Adipocyte (in vitro differentiated cells): Measurements from ENCODE around the gene PHRF1.
"Not testable (repeated sequence)": the region's sequence is repeated elsewhere in the genome, so short reads cannot be mapped to it uniquely, and the experiment has no call there.

Experiments
- DNase-seq: peaks from one replicate; pipeline ENCODE4 v3.0.0-alpha.2; 2015; ENCODE audit warnings: low read depth
- H3K27me3 ChIP-seq: replicated peaks from 2 replicates; pipeline ENCODE4 v1.7.0; 2013; ENCODE audit warnings: mild to moderate bottlenecking, low read length, moderate library complexity; ENCODE audit not compliant: control insufficient read depth, insufficient read depth
- H3K36me3 ChIP-seq: 2 replicates; pipeline ENCODE4 v1.7.0; 2013; ENCODE audit warnings: low read length, mild to moderate bottlenecking, moderate library complexity; ENCODE audit not compliant: control insufficient read depth, insufficient read depth, severe bottlenecking
- H3K4me1 ChIP-seq: 2 replicates; pipeline ENCODE4 v1.7.0; 2013; ENCODE audit warnings: mild to moderate bottlenecking, low read length, moderate library complexity; ENCODE audit not compliant: control insufficient read depth, insufficient read depth
- H3K4me3 ChIP-seq: 2 replicates; pipeline ENCODE4 v1.7.0; 2013; ENCODE audit warnings: mild to moderate bottlenecking, low read length, moderate library complexity
- H3K9ac ChIP-seq: 2 replicates; pipeline ENCODE4 v1.7.0; 2013; ENCODE audit warnings: mild to moderate bottlenecking, low read length, moderate library complexity
- H3K9me3 ChIP-seq: 2 replicates; pipeline ENCODE4 v1.7.0; 2013; ENCODE audit warnings: mild to moderate bottlenecking, low read length, moderate library complexity; ENCODE audit not compliant: control insufficient read depth

The PHRF1 gene

GRCh38 chr11:573146-573759 lies 3.0 kb upstream of the PHRF1 start:
- H3K27me3 ChIP-seq: no peaks in the 10 kb centered on the region
- no peak for DNase-seq
- H3K9ac ChIP-seq: no peak overlapping the region
- no peaks in the 10 kb centered on the region for H3K36me3 ChIP-seq
- H3K9me3 ChIP-seq: no peaks in the 10 kb centered on the region
- H3K4me3 ChIP-seq: no peak overlapping the region
- peaks cover 25% of the 10 kb centered on the region for H3K4me1 ChIP-seq

GRCh38 chr11:574031-574570 lies 2.2 kb upstream of the PHRF1 start:
- peaks cover 29% of the 10 kb centered on the region for H3K4me1 ChIP-seq
- not testable (repeated sequence) for H3K9me3 ChIP-seq, H3K36me3 ChIP-seq, H3K27me3 ChIP-seq, H3K4me3 ChIP-seq, DNase-seq, H3K9ac ChIP-seq

DNA sequence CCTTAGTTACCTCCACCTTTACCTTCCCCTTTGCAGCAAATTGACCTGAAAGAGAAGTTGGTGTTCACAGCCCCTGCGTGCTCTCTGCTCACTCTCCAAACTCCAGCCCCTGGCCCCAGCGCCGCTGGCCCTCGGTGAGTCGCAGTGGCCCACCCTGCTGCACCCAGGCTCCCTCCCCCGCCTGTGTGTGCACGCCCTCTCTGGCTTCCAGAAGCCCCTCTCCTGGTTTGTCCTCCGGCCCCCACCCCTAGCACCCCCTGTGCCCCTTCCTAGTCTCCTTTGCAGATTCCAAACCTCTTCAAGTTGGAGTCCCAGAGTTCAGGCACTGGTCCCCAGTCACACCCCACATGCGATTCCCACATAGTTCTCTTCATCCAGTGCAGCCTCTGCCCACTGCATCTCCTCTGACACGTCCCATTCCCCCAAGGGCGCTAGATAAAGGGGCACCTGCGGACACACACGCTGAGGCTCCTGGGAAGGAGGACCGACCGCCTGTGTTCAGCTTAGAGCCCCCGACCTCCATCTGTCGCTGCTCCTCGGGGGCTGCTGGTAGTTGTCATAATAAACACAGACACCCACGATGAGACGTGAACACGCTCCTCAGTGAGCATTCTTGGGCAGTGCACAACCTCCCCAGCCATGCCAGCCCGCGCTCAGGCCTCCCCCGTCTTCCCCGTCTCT lies 1.5 kb upstream of the PHRF1 start:
- Histone ChIP-seq H3K36me3 (no peaks in the 10 kb centered on the region), H3K4me3 (peak overlapping the region; percentile 83), H3K27me3 (no peaks in the 10 kb centered on the region), H3K9me3 (no peaks in the 10 kb centered on the region), H3K4me1 (peaks cover 30% of the 10 kb centered on the region), H3K9ac (peak overlapping the region; percentile 71)
- peak; percentile 42 for DNase-seq

DNA sequence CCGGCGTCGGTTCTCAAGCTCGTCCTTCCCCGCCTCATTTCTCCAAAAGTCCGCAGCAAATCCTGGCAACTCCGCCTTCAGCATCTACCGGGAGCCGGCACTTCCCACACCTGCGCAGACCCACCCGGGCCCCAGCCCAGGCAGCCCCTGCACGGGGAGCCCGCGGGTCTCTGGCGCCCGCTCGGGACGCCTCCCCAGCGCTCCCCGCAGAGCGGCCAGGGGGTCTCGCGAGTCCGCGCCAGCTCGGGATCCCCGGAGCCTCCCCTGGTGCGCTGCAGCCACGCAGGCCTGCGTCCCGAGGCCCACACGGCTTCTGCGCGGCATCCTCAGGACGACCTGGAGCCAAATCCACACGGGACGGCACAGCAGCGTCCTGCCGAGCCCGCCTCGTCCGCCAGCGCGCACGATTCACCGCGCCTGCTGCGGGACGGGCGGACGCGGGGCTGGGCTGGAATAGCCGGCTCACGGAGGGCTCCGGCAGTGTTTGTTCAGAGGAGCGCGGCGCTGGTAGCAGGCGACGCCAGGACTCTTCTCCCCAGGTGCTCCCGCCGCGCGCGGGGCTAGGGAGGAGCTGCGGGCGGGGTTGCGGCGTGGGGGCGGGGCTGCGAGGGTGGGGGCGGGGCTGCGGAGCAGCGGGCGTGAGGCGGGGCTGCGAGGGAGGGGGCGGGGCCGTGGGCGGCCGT lies 816 bp upstream of the PHRF1 start:
- Histone ChIP-seq H3K4me1 (peaks cover 36% of the 10 kb centered on the region), H3K9ac (peak overlapping the region; percentile 71), H3K9me3 (no peaks in the 10 kb centered on the region), H3K4me3 (peak overlapping the region; percentile 83), H3K27me3 (no peaks in the 10 kb centered on the region), H3K36me3 (no peaks in the 10 kb centered on the region)
- DNase-seq: no peak

DNA sequence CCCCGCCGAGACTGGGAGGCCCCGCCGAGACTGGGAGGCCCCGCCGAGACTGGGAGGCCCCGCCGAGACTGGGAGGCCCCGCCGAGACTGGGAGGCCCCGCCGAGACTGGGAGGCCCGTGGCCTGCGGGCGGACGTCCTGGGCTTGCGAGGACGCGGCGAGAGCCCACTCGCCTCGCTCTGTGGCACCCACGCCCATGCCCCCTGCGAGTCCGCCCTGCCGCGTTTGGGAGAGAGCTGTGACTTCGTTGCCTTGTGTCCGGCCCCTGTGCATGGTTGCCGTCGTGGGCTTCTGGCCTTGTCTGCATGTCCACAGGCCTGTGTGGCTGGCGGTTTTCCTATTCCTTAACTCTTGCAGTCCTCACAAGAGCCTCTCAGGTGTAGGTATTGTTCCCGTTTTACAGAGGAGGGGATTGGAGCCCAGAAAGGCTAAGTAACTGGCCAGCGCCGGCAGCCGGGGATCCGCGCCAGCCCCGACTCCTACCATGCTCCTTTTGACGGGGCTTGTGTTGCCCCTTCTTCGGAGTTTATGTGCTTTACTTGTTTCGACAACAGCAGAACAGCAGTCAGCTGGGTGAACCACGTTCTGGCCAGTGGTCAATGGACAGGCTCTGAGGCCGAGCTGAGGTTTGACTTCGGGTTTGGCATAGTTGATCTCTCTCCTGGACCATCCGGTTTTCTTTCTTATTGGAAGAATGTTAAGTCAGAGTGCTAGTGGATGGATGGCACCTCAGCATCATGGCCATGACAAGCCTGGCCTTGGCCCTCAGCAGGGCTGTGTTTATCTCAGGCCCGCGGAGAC lies 741 bp downstream of the PHRF1 start:
- no peaks in the 10 kb centered on the region for H3K9me3 ChIP-seq
- no peaks in the 10 kb centered on the region for H3K27me3 ChIP-seq
- peaks cover 37% of the 10 kb centered on the region for H3K4me1 ChIP-seq
- DNase-seq: peak; percentile 55
- H3K36me3 ChIP-seq: peaks cover 6% of the 10 kb centered on the region
- peak overlapping the region; percentile 98 for H3K9ac ChIP-seq
- H3K4me3 ChIP-seq: peak overlapping the region; percentile 94

- H3K27me3 ChIP-seq: no peaks in the 10 kb centered on the region
- peak overlapping the region; percentile 98 for H3K9ac ChIP-seq
- H3K4me3 ChIP-seq: peak overlapping the region; percentile 94
- peaks cover 37% of the 10 kb centered on the region for H3K4me1 ChIP-seq
- no peak for DNase-seq
- H3K9me3 ChIP-seq: no peaks in the 10 kb centered on the region
- peaks cover 10% of the 10 kb centered on the region for H3K36me3 ChIP-seq
These were observed 1.3 kb downstream of the PHRF1 start for GRCh38 chr11:577611-577894.

DNA sequence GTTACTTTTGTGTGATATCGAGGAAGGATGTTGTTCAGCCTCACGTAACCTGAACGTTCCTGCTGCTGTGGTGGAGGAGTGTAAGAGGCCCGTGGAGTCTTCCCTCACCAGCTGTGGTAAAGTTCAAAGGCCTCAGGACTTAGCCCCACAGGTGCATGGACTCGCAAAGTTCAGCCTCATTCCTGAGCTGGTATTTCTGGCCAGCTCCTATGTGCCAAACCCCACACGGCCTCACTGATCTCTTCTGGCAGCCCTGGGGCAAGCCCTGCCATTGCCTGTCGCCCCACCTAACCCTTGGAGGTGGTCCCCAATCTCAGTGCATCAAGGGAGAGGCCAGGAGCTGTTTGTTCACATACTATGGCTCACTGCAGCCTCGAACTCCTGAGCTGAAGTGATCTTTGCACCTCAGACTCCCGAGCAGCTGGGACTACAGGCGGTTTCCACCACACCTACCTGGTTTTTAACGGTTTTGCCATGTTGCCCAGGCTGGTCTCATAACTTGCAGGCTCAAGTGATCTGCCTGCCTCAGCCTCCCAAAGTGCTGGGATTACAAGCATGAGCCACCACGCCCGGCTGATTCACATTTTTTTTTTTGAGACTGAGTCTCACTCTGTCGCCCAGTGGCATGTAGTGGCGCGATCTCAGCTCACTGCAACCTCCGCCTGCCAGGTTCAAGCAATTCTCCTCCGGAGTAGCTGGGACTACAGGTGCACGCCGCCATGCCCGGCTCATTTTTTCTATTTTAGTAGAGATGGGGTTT lies 2.2 kb downstream of the PHRF1 start:
- H3K27me3 ChIP-seq: no peaks in the 10 kb centered on the region
- H3K4me3 ChIP-seq: peak overlapping the region; percentile 94
- peaks cover 11% of the 10 kb centered on the region for H3K36me3 ChIP-seq
- DNase-seq: no peak
- no peaks in the 10 kb centered on the region for H3K9me3 ChIP-seq
- H3K4me1 ChIP-seq: peaks cover 37% of the 10 kb centered on the region
- H3K9ac ChIP-seq: peak overlapping the region; percentile 98

DNA sequence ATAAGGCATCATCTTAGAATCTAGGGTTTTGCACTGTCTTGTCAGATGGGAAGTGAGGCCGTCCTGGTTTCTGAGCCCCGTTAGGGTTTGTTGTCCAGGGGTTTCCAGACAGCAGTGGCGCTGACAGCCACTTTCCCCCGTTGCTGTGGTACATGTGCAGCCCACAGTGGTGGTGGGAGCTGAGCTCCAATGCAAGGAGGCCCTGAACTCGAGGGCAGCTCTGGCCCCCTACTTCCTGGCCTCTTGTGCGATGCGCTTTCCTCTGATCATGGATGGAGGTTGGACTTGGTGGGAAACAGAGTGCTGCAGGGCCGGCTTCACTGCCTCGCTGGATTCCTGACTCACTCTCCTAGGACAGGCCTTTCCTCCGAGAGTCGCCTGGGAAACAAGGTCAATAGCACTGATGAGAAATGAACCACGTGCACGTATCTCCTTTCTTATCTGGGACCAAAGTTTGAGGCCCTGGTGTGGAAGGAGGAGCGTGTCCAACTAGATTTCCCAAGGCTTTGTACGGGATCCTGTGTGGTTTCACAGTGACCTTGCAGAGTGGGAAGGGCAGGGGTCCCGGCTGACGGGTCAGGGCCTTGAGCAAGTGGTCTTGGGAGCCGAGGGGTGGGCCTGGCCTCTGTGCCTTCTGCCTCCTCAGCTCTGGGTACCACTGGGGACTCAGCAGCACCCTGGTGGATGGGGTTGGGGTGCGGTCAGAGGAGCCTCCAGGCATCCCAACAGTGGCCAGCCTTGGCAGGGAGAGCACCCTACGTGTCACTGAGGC lies 3.7 kb downstream of the PHRF1 start:
- DNase-seq: no peak
- H3K36me3 ChIP-seq: peaks cover 19% of the 10 kb centered on the region
- no peaks in the 10 kb centered on the region for H3K9me3 ChIP-seq
- peaks cover 31% of the 10 kb centered on the region for H3K4me1 ChIP-seq
- no peaks in the 10 kb centered on the region for H3K27me3 ChIP-seq
- no peak overlapping the region for H3K4me3 ChIP-seq
- H3K9ac ChIP-seq: peak overlapping the region; percentile 20

- Histone ChIP-seq H3K4me3 (no peak overlapping the region), H3K9ac (no peak overlapping the region), H3K4me1 (peaks cover 26% of the 10 kb centered on the region), H3K9me3 (no peaks in the 10 kb centered on the region), H3K36me3 (peaks cover 22% of the 10 kb centered on the region), H3K27me3 (no peaks in the 10 kb centered on the region)
- no peak for DNase-seq
These were observed 5.1 kb downstream of the PHRF1 start for GRCh38 chr11:581342-581741.

GRCh38 chr11:581752-582151 lies 5.5 kb downstream of the PHRF1 start:
- peaks cover 26% of the 10 kb centered on the region for H3K4me1 ChIP-seq
- DNase-seq: no peak
- H3K36me3 ChIP-seq: peaks cover 23% of the 10 kb centered on the region
- no peak overlapping the region for H3K9ac ChIP-seq
- H3K27me3 ChIP-seq: no peaks in the 10 kb centered on the region
- no peaks in the 10 kb centered on the region for H3K9me3 ChIP-seq
- H3K4me3 ChIP-seq: no peak overlapping the region
